Astrocyte (in vitro differentiated cells and primary cell): ENCODE data around the gene MBOAT7. TPM values are rescaled to one million over a fixed set of nuclear protein-coding genes. Genes with fewer than 3 reads are reported as not detected.
"Not testable (repeated sequence)": the region's sequence is repeated elsewhere in the genome, so short reads cannot be mapped to it uniquely, and the experiment has no call there.

Experiments
- DNase-seq: peaks from one replicate; pipeline ENCODE4 v3.0.0-alpha.2; 2010; ENCODE audit warnings: low read depth
- FAIRE-seq: peaks from 2 replicates; lab custom pipeline; 2011; peaks lifted over from hg19 to GRCh38; lab: Jason Lieb, UNC
- H2AFZ ChIP-seq: 2 replicates; pipeline ENCODE4 v1.6.0; 2012; ENCODE audit warnings: low read depth, low read length, inconsistent platforms
- H3K27ac ChIP-seq: 2 replicates; pipeline ENCODE4 v1.5.1; 2011; ENCODE audit warnings: low read depth, low read length, inconsistent platforms
- H3K27me3 ChIP-seq: 2 replicates; pipeline ENCODE4 v1.6.0; 2011; ENCODE audit warnings: low read length, inconsistent platforms; ENCODE audit not compliant: insufficient read depth
- H3K36me3 ChIP-seq: 2 replicates; pipeline ENCODE4 v1.5.1; 2011; ENCODE audit warnings: low read length, inconsistent platforms; ENCODE audit not compliant: insufficient read depth
- H3K4me1 ChIP-seq: 2 replicates; pipeline ENCODE4 v1.5.1; 2011; ENCODE audit warnings: low read length, inconsistent platforms; ENCODE audit not compliant: insufficient read depth
- H3K4me2 ChIP-seq: 2 replicates; pipeline ENCODE4 v1.6.0; 2012; ENCODE audit warnings: low read length, inconsistent platforms
- H3K4me3 ChIP-seq: 2 replicates; pipeline ENCODE4 v1.5.1; 2011; ENCODE audit warnings: low read depth, mild to moderate bottlenecking, low read length, inconsistent platforms; ENCODE audit not compliant: insufficient read depth
- H3K79me2 ChIP-seq: 2 replicates; pipeline ENCODE4 v1.6.0; 2012; ENCODE audit warnings: mild to moderate bottlenecking, low read length, inconsistent platforms; ENCODE audit not compliant: insufficient read depth
- H3K9ac ChIP-seq: 2 replicates; pipeline ENCODE4 v1.6.0; 2012; ENCODE audit warnings: mild to moderate bottlenecking, low read length, inconsistent platforms
- H3K9me3 ChIP-seq: 2 replicates; pipeline ENCODE4 v1.5.1; 2012; ENCODE audit warnings: low read depth, mild to moderate bottlenecking, low read length, inconsistent platforms; ENCODE audit not compliant: insufficient read depth
- H4K20me1 ChIP-seq: 2 replicates; pipeline ENCODE4 v1.6.0; 2012; ENCODE audit warnings: low read length, inconsistent platforms; ENCODE audit not compliant: insufficient read depth
- H3K27ac Mint-ChIP-seq: one replicate; pipeline ENCODE4 v1.8.0; 2021; ENCODE audit warnings: mild to moderate bottlenecking, mixed read lengths; ENCODE audit not compliant: unreplicated experiment
- H3K27me3 Mint-ChIP-seq: one replicate; pipeline ENCODE4 v1.8.0; 2021; ENCODE audit warnings: low read depth, mixed read lengths; ENCODE audit not compliant: unreplicated experiment
- H3K36me3 Mint-ChIP-seq: one replicate; pipeline ENCODE4 v1.8.0; 2021; ENCODE audit warnings: low read depth, mixed read lengths; ENCODE audit not compliant: unreplicated experiment
- H3K4me1 Mint-ChIP-seq: one replicate; pipeline ENCODE4 v1.8.0; 2021; ENCODE audit warnings: low read depth, mixed read lengths; ENCODE audit not compliant: unreplicated experiment
- H3K4me3 Mint-ChIP-seq: one replicate; pipeline ENCODE4 v1.8.0; 2021; ENCODE audit warnings: mild to moderate bottlenecking, moderate library complexity, mixed read lengths; ENCODE audit not compliant: unreplicated experiment
- H3K9me3 Mint-ChIP-seq: one replicate; pipeline ENCODE4 v1.8.0; 2021; ENCODE audit warnings: mild to moderate bottlenecking, mixed read lengths; ENCODE audit not compliant: unreplicated experiment
- EZH2 ChIP-seq: IDR thresholded peaks from 2 replicates; pipeline ENCODE4 v1.6.1; 2012; ENCODE audit warnings: mild to moderate bottlenecking, low read length, inconsistent platforms; ENCODE audit not compliant: insufficient read depth
- total RNA-seq: library from RNA; stranded (reverse); gene quantifications from 2 replicates; pipeline ENCODE4 v1.2.1, GENCODE V29; 2021
- TF ChIP-seq, protein P1 (sequence below): IDR thresholded peaks from 2 replicates; pipeline ENCODE4 v1.5.1; 2011; ENCODE audit warnings: low read depth, mild to moderate bottlenecking, inconsistent platforms, low read length, moderate library complexity; ENCODE audit not compliant: insufficient read depth

MBOAT7 gene
- total RNA-seq, 1 donor from 2014 or later, result 162 TPM

DNA sequence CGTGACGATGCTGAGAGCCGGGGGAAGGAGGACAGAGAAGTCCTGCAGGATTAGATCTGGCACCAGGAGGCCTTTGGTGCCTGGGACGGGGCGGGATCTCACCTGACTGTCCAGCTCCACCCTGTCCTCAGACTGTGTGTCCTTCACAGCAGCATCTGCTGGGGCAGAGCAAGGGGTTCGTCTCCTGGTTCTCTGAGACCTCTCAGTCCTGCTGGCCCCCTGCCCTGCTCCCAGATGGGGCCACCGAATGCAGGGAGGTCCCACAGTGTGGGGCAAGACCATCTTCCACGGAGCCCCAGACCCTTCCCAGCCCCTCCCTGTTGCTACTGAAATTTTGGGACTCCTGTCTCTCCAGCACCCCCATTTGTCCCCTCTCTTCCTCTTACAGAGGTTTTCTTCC lies 28.9 kb upstream of the MBOAT7 start:
- Histone ChIP-seq H3K4me1 (no peaks in the 10 kb centered on the region), H3K4me2 (no peak overlapping the region), H3K9me3 (no peaks in the 10 kb centered on the region), H2AFZ (no peak overlapping the region), H3K4me3 (no peak overlapping the region), H3K79me2 (no peaks in the 10 kb centered on the region), H3K36me3 (no peaks in the 10 kb centered on the region), H3K27ac (no peak overlapping the region), H4K20me1 (peaks cover 4% of the 10 kb centered on the region), H3K9ac (no peak overlapping the region), H3K27me3 (peaks cover 3% of the 10 kb centered on the region)
- no peak for DNase-seq
- peaks cover 9% of the 10 kb centered on the region for H3K27me3 Mint-ChIP-seq
- TF ChIP-seq, protein P1, sequence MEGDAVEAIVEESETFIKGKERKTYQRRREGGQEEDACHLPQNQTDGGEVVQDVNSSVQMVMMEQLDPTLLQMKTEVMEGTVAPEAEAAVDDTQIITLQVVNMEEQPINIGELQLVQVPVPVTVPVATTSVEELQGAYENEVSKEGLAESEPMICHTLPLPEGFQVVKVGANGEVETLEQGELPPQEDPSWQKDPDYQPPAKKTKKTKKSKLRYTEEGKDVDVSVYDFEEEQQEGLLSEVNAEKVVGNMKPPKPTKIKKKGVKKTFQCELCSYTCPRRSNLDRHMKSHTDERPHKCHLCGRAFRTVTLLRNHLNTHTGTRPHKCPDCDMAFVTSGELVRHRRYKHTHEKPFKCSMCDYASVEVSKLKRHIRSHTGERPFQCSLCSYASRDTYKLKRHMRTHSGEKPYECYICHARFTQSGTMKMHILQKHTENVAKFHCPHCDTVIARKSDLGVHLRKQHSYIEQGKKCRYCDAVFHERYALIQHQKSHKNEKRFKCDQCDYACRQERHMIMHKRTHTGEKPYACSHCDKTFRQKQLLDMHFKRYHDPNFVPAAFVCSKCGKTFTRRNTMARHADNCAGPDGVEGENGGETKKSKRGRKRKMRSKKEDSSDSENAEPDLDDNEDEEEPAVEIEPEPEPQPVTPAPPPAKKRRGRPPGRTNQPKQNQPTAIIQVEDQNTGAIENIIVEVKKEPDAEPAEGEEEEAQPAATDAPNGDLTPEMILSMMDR, result no peak
- TF ChIP-seq EZH2, result no peak
- no peaks in the 10 kb centered on the region for H3K4me1 Mint-ChIP-seq
- no peak overlapping the region for H3K4me3 Mint-ChIP-seq
- no peaks in the 10 kb centered on the region for H3K9me3 Mint-ChIP-seq
- H3K36me3 Mint-ChIP-seq, result peaks cover 8% of the 10 kb centered on the region
- H3K27ac Mint-ChIP-seq, result no peak overlapping the region
- FAIRE-seq, result no peak

DNA sequence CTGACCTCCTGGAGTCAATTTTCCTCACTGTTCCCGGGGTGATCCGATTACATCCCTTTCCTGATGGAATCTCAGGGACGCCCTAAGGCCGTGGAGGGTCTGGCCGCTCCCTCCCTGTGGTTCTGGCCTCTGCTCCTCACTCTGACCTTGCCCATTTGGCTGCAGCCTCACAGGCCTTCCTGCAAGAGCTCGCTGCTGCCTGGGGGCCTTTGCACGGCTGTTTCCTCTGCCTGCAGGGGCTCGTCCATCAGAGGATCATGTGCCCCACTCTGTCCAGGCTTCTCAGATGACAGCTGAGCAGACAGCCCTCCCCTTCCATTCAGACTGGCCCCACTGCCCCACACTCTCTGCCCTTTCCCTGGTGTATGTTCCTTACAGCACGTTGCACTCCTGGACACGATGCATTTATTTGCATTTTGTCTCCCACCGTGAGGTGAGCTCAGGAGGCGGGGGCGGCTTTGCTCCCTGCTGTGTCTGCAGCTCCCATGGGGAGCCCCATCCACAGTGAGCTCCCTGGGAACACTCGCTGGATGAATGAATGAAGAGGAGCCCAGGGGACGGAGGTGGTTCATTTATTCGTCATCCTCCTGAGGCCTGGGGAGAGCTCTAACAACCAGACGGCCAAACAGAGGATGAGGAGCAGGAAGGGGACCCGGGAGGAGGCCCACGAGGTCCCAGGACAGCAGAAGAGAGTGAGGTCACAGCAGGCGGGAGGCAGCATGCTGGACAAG lies 28.3 kb upstream of the MBOAT7 start:
- not testable (repeated sequence) for H3K36me3 ChIP-seq, H3K36me3 Mint-ChIP-seq, H3K9ac ChIP-seq, H3K4me2 ChIP-seq, H3K4me3 ChIP-seq, H3K79me2 ChIP-seq, H2AFZ ChIP-seq, H3K27ac ChIP-seq, H3K4me3 Mint-ChIP-seq, H3K9me3 ChIP-seq, H3K27me3 ChIP-seq, H3K9me3 Mint-ChIP-seq, DNase-seq, H3K27ac Mint-ChIP-seq, H3K4me1 Mint-ChIP-seq, FAIRE-seq, H3K27me3 Mint-ChIP-seq, H3K4me1 ChIP-seq
- peaks cover 10% of the 10 kb centered on the region for H4K20me1 ChIP-seq

DNA sequence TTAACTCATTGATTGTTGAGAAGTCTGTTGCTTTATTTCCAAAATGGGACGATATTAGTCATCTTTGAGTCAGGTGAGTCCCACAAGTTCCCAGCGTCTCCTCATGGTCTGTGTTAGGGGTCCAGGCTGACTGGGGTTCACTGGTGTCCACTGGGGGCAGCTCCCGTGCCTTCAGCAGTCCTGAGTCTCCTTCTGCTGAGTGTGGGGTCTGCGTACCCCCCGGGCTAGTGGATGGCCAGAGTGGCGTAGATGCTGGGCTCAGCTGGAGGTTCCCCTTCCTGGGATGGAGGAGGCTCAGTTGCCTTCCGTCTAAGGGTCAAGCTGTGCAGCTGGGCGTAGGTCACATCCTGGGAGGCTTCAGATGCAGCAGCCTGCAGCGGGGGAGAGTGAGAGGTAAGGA lies 27.5 kb upstream of the MBOAT7 start:
- Histone ChIP-seq H3K4me2 (no peak overlapping the region), H3K9ac (no peak overlapping the region), H2AFZ (no peak overlapping the region), H3K4me3 (no peak overlapping the region), H3K4me1 (no peaks in the 10 kb centered on the region), H3K9me3 (no peaks in the 10 kb centered on the region), H3K36me3 (no peaks in the 10 kb centered on the region), H3K27ac (no peak overlapping the region), H4K20me1 (peaks cover 18% of the 10 kb centered on the region), H3K27me3 (no peaks in the 10 kb centered on the region), H3K79me2 (no peaks in the 10 kb centered on the region)
- no peaks in the 10 kb centered on the region for H3K9me3 Mint-ChIP-seq
- H3K27ac Mint-ChIP-seq, result no peak overlapping the region
- H3K4me1 Mint-ChIP-seq, result no peaks in the 10 kb centered on the region
- peaks cover 1% of the 10 kb centered on the region for H3K27me3 Mint-ChIP-seq
- H3K36me3 Mint-ChIP-seq, result peaks cover 8% of the 10 kb centered on the region
- TF ChIP-seq, protein P1, result no peak
- TF ChIP-seq EZH2, result no peak
- no peak overlapping the region for H3K4me3 Mint-ChIP-seq
- FAIRE-seq, result no peak
- no peak for DNase-seq

DNA sequence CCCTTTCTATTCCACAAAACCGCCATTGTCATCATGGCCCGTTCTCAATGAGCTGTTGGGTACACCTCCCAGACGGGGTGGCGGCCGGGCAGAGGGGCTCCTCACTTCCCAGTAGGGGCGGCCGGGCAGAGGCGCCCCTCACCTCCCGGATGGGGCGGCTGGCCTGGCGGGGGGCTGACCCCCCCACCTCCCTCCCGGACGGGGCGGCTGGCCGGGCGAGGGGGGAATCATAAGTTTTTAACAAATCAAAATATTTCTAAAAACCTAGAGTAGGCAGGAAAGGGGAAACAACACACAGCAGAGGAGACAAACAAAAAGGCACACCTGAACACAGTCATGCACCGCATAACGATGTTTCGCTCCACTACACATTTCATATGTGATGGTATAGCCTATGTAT lies 25.4 kb upstream of the MBOAT7 start:
- H3K27me3 ChIP-seq, H3K9me3 Mint-ChIP-seq, H3K27me3 Mint-ChIP-seq, H3K79me2 ChIP-seq, H3K27ac Mint-ChIP-seq, DNase-seq, H3K27ac ChIP-seq, H3K9ac ChIP-seq, H3K36me3 ChIP-seq, H3K4me2 ChIP-seq, H2AFZ ChIP-seq, H3K4me3 Mint-ChIP-seq, H3K4me3 ChIP-seq, FAIRE-seq, H3K9me3 ChIP-seq: not testable (repeated sequence)
- Histone ChIP-seq H3K4me1 (peaks cover 12% of the 10 kb centered on the region), H4K20me1 (peaks cover 38% of the 10 kb centered on the region)
- peaks cover 13% of the 10 kb centered on the region for H3K4me1 Mint-ChIP-seq
- H3K36me3 Mint-ChIP-seq, result peaks cover 12% of the 10 kb centered on the region

DNA sequence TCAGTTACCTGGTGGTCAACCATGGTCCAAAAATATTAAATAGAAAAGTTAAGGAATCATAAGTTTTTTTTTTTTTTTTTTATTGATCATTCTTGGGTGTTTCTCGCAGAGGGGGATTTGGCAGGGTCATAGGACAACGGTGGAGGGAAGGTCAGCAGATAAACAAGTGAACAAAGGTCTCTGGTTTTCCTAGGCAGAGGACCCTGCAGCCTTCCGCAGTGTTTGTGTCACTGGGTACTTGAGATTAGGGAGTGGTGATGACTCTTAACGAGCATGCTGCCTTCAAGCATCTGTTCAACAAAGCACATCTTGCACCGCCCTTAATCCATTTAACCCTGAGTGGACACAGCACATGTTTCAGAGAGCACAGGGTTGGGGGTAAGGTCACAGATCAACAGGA lies 24.8 kb upstream of the MBOAT7 start:
- H3K79me2 ChIP-seq, H3K27ac Mint-ChIP-seq, H3K36me3 ChIP-seq, H3K4me3 Mint-ChIP-seq, H3K9me3 ChIP-seq, H3K4me3 ChIP-seq, DNase-seq, H2AFZ ChIP-seq, H3K27me3 Mint-ChIP-seq, H3K9me3 Mint-ChIP-seq, H3K27me3 ChIP-seq, H3K9ac ChIP-seq, FAIRE-seq, H3K27ac ChIP-seq, H3K4me2 ChIP-seq: not testable (repeated sequence)
- peaks cover 18% of the 10 kb centered on the region for H3K4me1 ChIP-seq
- Mint-ChIP-seq H3K4me1 (peaks cover 14% of the 10 kb centered on the region), H3K36me3 (peaks cover 12% of the 10 kb centered on the region)
- H4K20me1 ChIP-seq, result peaks cover 43% of the 10 kb centered on the region
